HepG2 (cell line): ENCODE measurements around the gene KPNA3. TPM values are rescaled to one million over a fixed set of nuclear protein-coding genes. Genes with fewer than 3 reads are reported as not detected.
A peak's percentile ranks its signal among the peaks of the same experiment; 100 is the strongest.

ENCODE experiments used
- ATAC-seq: fragments of 200-7000 bp; cut with Tn5 transposase; 3 replicates; pipeline ENCODE4 v1.9.1; 2020; ENCODE audit warnings: mild to moderate bottlenecking, moderate library complexity
- BruUV-seq: library from RNA; stranded (reverse); fragments of 400-500 nt; replicated peaks from 2 replicates; lab custom pipeline; 2021; lab: Mats Ljungman, UMichigan
- CTCF ChIA-PET: fragments of 300-600 bp; formaldehyde crosslinking; extraction: SDS; loops from one replicate; lab custom pipeline; 2021; ENCODE audit warnings: low total read pairs, inconsistent platforms, low intra/inter-chr PET ratio; lab: Yijun Ruan, JAX
- POLR2A ChIA-PET: fragments of 350-600 bp; sonication (Branson Sonifier 250); formaldehyde crosslinking; loops from one replicate; lab custom pipeline; 2020; ENCODE audit warnings: antibody characterized with exemption, inconsistent platforms; lab: Yijun Ruan, JAX
- DNase-seq: peaks from one replicate; pipeline ENCODE4 v3.0.0-alpha.2; 2015; ENCODE audit warnings: low spot score
- FAIRE-seq: peaks from 3 replicates; lab custom pipeline; 2011; peaks lifted over from hg19 to GRCh38; lab: Jason Lieb, UNC
- H2AFZ ChIP-seq: one replicate; pipeline ENCODE4 v1.6.1; 2011; ENCODE audit warnings: low read length, inconsistent platforms
- H3K27ac ChIP-seq: fragments of 300-600 bp; 3 replicates; pipeline ENCODE4 v1.8.0; 2011; ENCODE audit warnings: mixed run types, mild to moderate bottlenecking, mixed read lengths, low read length, inconsistent platforms; ENCODE audit not compliant: insufficient read depth; ENCODE audit errors: extremely low read length
- H3K27me3 ChIP-seq, 2 experiments: fragments of 200-600 bp in 1 of 2; 2 replicates in 1 of 2; 3 replicates in 1 of 2; pipeline versions ENCODE4 v1.6.0 to v1.8.0; 2011; ENCODE audit warnings: low read length in 2 of 2, mild to moderate bottlenecking in 2 of 2, moderate library complexity in 2 of 2, inconsistent platforms in 1 of 2; ENCODE audit not compliant: insufficient read depth in 2 of 2, control insufficient read depth in 1 of 2
- H3K36me3 ChIP-seq, 2 experiments: fragments of 200-600 bp in 1 of 2; replicated peaks in 1 of 2; 2 replicates in 1 of 2; 3 replicates in 1 of 2; pipeline versions ENCODE4 v1.5.1 to v1.8.0; 2011; ENCODE audit warnings: low read length in 2 of 2, inconsistent platforms in 1 of 2; ENCODE audit not compliant: insufficient read depth in 2 of 2, control insufficient read depth in 1 of 2
- H3K4me1 ChIP-seq: 2 replicates; pipeline ENCODE4 v1.5.1; 2012; ENCODE audit warnings: low read length, inconsistent platforms; ENCODE audit not compliant: insufficient read depth
- H3K4me2 ChIP-seq: 2 replicates; pipeline ENCODE4 v1.6.0; 2011; ENCODE audit warnings: low read depth, low read length, inconsistent platforms
- H3K4me3 ChIP-seq, 3 experiments: fragments of 200-600 bp in 1 of 3; sonication (generic), shearing (Covaris generic) in 1 of 3; replicated peaks in 1 of 3; 2 replicates each; pipeline ENCODE4 v1.5.1; 2011 to 2016; ENCODE audit warnings: low read length in 3 of 3, inconsistent platforms in 2 of 3, low read depth in 2 of 3, mild to moderate bottlenecking in 2 of 3, control low read depth in 1 of 3, mixed read lengths in 1 of 3; ENCODE audit not compliant: insufficient read depth in 1 of 3
- H3K79me2 ChIP-seq: one replicate; pipeline ENCODE4 v1.6.1; 2011; ENCODE audit warnings: low read length, inconsistent platforms; ENCODE audit not compliant: insufficient read depth
- H3K9ac ChIP-seq: 2 replicates; pipeline ENCODE4 v1.6.0; 2011; ENCODE audit warnings: mild to moderate bottlenecking, low read depth, low read length, inconsistent platforms; ENCODE audit not compliant: insufficient read depth
- H3K9me3 ChIP-seq: 2 replicates; pipeline ENCODE4 v1.5.1; 2012; ENCODE audit warnings: mild to moderate bottlenecking, low read length
- H4K20me1 ChIP-seq: 2 replicates; pipeline ENCODE4 v1.6.0; 2011; ENCODE audit warnings: inconsistent platforms, mild to moderate bottlenecking, low read length, moderate library complexity; ENCODE audit not compliant: insufficient read depth
- ARID2 ChIP-seq: sonication (generic); formaldehyde crosslinking; IDR thresholded peaks from 2 replicates; pipeline ENCODE4 v1.8.1; 2022; ENCODE audit warnings: mild to moderate bottlenecking, missing genetic modification reagents, borderline replicate concordance
- DMAP1 ChIP-seq: IDR thresholded peaks from 2 replicates; pipeline ENCODE4 v1.6.1; 2016
- FOXK2 ChIP-seq: fragments of 450-650 bp; IDR thresholded peaks from 2 replicates; pipeline ENCODE4 v1.6.1; 2016
- NFE2L1 ChIP-seq: sonication (generic); formaldehyde crosslinking; IDR thresholded peaks from 2 replicates; pipeline ENCODE4 v1.4.0; 2020; ENCODE audit warnings: missing genetic modification reagents, mild to moderate bottlenecking, borderline replicate concordance
- SALL2 ChIP-seq: sonication (generic); formaldehyde crosslinking; IDR thresholded peaks from 2 replicates; pipeline ENCODE4 v1.8.1; 2023; ENCODE audit warnings: mild to moderate bottlenecking, missing genetic modification reagents, inconsistent platforms
- SRY ChIP-seq: sonication (generic); formaldehyde crosslinking; IDR thresholded peaks from 2 replicates; pipeline ENCODE4 v1.8.0; 2022; ENCODE audit warnings: mild to moderate bottlenecking, missing genetic modification reagents
- ZKSCAN1 ChIP-seq: fragments of 150-350 bp; IDR thresholded peaks from 2 replicates; pipeline ENCODE4 v1.6.1; 2014; ENCODE audit warnings: low read length
- ZNF121 ChIP-seq: sonication (generic); formaldehyde crosslinking; IDR thresholded peaks from 2 replicates; pipeline ENCODE4 v1.5.0; 2020; ENCODE audit warnings: mild to moderate bottlenecking, missing genetic modification reagents
- ZNF329 ChIP-seq: sonication (generic); formaldehyde crosslinking; IDR thresholded peaks from 2 replicates; pipeline ENCODE4 v1.9.0; 2021; ENCODE audit warnings: low read depth, mild to moderate bottlenecking, missing genetic modification reagents
- ZNF564 ChIP-seq: sonication (generic); formaldehyde crosslinking; IDR thresholded peaks from 2 replicates; pipeline ENCODE4 v1.8.1; 2023; ENCODE audit warnings: mild to moderate bottlenecking, missing genetic modification reagents
- WGBS: methylation state at CpG from one replicate; pipeline ENCODE4 v1.1.6; 2017; ENCODE audit warnings: low lambda C conversion rate; 5-methylcytosine and 5-hydroxymethylcytosine counted together
- in situ Hi-C: cut with HindIII; loops from 2 replicates; pipeline ENCODE4 v1.10.0; 2017; ENCODE audit warnings: low pct_unique_long_range_greater_than_20kb; ENCODE audit not compliant: extremely low pct_ligation_motif_present
- intact Hi-C: fragments of 100-400 bp; cut with micrococcal nuclease; formaldehyde crosslinking; loops from one replicate; pipeline ENCODE4 v1.10.0; 2022; ENCODE audit not compliant: unreplicated experiment
- polyA plus RNA-seq, 8 experiments: library from polyadenylated mRNA; depleted of rRNA in 3 of 8; stranded (reverse) in 7 of 8; unstranded in 1 of 8; fragments of >200 nt; fragmentation: Illumina TruSeq in 4 of 8; extraction: Trizol in 4 of 8; gene quantifications; 2 replicates each; pipeline versions ENCODE4 v1.2.1 to v1.2.3, GENCODE V29; 2011 to 2016; ENCODE audit warnings: low read depth in 4 of 8, missing spikeins in 1 of 8, mixed read lengths in 1 of 8; ENCODE audit not compliant: insufficient read depth in 1 of 8
- total RNA-seq, 5 experiments: library from RNA; depleted of rRNA; stranded (reverse); fragments of >200 nt; fragmentation: Illumina TruSeq; extraction: Trizol; gene quantifications; 2 replicates each; pipeline ENCODE4 v1.2.3, GENCODE V29; 2016; ENCODE audit warnings: low read depth in 1 of 5
- TF ChIP-seq, protein P1 (sequence below): sonication (generic); formaldehyde crosslinking; IDR thresholded peaks from 2 replicates; pipeline ENCODE4 v1.4.0; 2020; ENCODE audit warnings: mild to moderate bottlenecking, missing genetic modification reagents
- TF ChIP-seq, protein P2 (sequence below): sonication (generic); formaldehyde crosslinking; IDR thresholded peaks from 2 replicates; pipeline ENCODE4 v1.8.0; 2022; ENCODE audit warnings: missing genetic modification reagents, mild to moderate bottlenecking, borderline replicate concordance

Gene KPNA3
- total and polyA plus RNA-seq, 2 of the 13 experiments (the other 11 are each of a cell fraction or from before 2014, with no cell fraction given), result 13.0 to 28.9 TPM

DNA sequence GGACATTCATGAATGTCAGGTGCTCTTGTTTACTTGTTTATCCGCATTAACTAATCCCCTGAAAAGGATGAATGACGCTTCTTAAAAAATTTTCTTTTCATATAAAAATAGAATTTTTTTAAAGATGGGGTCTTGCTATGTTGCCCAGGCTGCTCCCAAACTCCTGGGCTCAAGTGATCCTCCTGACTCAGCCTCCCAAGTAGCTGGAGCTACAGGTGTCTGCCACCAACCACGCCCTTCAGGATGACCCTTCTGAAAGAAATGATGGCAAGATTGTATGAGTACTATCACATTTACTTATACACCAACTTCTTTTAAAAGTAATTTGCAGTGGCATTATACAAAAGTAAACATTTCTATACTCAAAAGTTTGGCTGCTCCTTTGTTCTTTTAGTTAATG, 95.0 kb downstream of the KPNA3 start:
- Histone ChIP-seq H3K4me1 (no peaks in the 10 kb centered on the region), H3K27me3 (no peaks in the 10 kb centered on the region), H3K4me2 (no peak overlapping the region), H3K79me2 (no peaks in the 10 kb centered on the region), H3K9ac (no peak overlapping the region), H4K20me1 (no peaks in the 10 kb centered on the region), H2AFZ (no peak overlapping the region), H3K4me3 (no peak overlapping the region), H3K36me3 (peaks cover 3 to 15% of the 10 kb centered on the region in 2 experiments), H3K9me3 (no peaks in the 10 kb centered on the region), H3K27ac (no peak overlapping the region)
- POLR2A ChIA-PET, result no interaction called here
- CTCF ChIA-PET, result no interaction called here
- DNase-seq (no peak), ATAC-seq (no peak), FAIRE-seq (no peak)
- WGBS, result 95% methylated on average over 3 of the region's 3 CpGs
- peak; percentile 50; the same call in 1 of the 2 replicates for TF ChIP-seq ZNF121 (CRISPR knock-in tag)
- TF ChIP-seq ARID2 (CRISPR knock-in tag), result no peak
- BruUV-seq, result no TSS peak
- in situ Hi-C loops, result no loop called here
- intact Hi-C loops, result no loop called here

DNA sequence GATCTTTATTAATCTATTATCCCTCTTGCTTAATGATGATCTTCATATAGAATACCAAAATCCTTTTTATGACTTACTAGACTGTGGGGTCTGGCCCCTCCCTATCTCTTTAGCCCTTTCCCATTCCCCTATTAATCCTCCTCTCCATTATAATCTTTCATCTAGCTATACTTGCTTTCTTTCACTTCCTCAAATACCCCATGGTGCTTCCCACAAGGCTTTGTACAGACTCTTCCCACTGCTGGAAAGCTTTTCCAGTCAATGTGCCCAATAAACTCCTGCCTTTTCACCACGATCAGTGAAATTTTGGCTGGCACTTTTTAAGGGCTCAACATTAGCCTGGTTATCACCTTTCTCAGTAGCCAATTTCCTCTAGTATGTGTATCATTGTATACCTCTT, 98.0 kb downstream of the KPNA3 start:
- intact Hi-C loops, result loop anchor here (5.0 kb wide), 1 partner anchor 98 kb away; the partner anchor contains the start of gene KPNA3
- CTCF ChIA-PET, result no interaction called here
- no peak overlapping the region for H3K4me2 ChIP-seq
- TF ChIP-seq NFE2L1 (CRISPR knock-in tag) (no peak), ZNF329 (CRISPR knock-in tag) (no peak), SALL2 (no peak), ARID2 (CRISPR knock-in tag) (no peak), ZNF564 (no peak), ZKSCAN1 (no peak), DMAP1 (CRISPR knock-in tag) (no peak), FOXK2 (no peak), SRY (CRISPR knock-in tag) (no peak)
- TF ChIP-seq, protein P1, sequence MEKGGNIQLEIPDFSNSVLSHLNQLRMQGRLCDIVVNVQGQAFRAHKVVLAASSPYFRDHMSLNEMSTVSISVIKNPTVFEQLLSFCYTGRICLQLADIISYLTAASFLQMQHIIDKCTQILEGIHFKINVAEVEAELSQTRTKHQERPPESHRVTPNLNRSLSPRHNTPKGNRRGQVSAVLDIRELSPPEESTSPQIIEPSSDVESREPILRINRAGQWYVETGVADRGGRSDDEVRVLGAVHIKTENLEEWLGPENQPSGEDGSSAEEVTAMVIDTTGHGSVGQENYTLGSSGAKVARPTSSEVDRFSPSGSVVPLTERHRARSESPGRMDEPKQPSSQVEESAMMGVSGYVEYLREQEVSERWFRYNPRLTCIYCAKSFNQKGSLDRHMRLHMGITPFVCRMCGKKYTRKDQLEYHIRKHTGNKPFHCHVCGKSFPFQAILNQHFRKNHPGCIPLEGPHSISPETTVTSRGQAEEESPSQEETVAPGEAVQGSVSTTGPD (CRISPR knock-in tag), result no peak
- TF ChIP-seq, protein P2, sequence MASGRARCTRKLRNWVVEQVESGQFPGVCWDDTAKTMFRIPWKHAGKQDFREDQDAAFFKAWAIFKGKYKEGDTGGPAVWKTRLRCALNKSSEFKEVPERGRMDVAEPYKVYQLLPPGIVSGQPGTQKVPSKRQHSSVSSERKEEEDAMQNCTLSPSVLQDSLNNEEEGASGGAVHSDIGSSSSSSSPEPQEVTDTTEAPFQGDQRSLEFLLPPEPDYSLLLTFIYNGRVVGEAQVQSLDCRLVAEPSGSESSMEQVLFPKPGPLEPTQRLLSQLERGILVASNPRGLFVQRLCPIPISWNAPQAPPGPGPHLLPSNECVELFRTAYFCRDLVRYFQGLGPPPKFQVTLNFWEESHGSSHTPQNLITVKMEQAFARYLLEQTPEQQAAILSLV, result no peak

More for the DNA sequence above, 98.0 kb downstream of the KPNA3 start:
- BruUV-seq, result no TSS peak
- Histone ChIP-seq H3K79me2 (peaks cover 12% of the 10 kb centered on the region), H2AFZ (no peak overlapping the region), H3K27me3 (no peaks in the 10 kb centered on the region; a peak in 1 of 5 replicates), H3K9ac (no peak overlapping the region), H3K36me3 (peaks cover 0 to 5% of the 10 kb centered on the region in 2 experiments; a peak in 1 of 5 replicates), H3K9me3 (no peaks in the 10 kb centered on the region), H3K4me3 (no peak overlapping the region), H4K20me1 (no peaks in the 10 kb centered on the region), H3K27ac (no peak overlapping the region), H3K4me1 (peaks cover 11% of the 10 kb centered on the region)
- POLR2A ChIA-PET, result no interaction called here
- ATAC-seq (no peak), DNase-seq (no peak), FAIRE-seq (no peak)
- WGBS, result 93% methylated on average over 1 of the region's 1 CpG
- in situ Hi-C loops, result no loop called here
